ENCODE data around the gene PKIG.

- TF ChIP-seq CTCF (IDR thresholded peaks at IDR 0.05) (no peak), POLR2A (IDR thresholded peaks at IDR 0.05) (no peak), POLR2AphosphoS5 (IDR thresholded peaks at IDR 0.05) (no peak), EP300 (IDR thresholded peaks at IDR 0.05) (no peak)
Measured at GRCh38 chr20:44541992-44542391, 40.4 kb upstream of the PKIG start.

Data from suprapubic skin (tissue), 4 donors.